HEK293T (cell line): ENCODE data around the gene KYAT1.

Source experiments
- ARNT ChIP-seq: fragments of 450-650 bp; IDR thresholded peaks from 2 replicates; pipeline ENCODE4 v1.6.1; 2017; ENCODE audit warnings: mild to moderate bottlenecking
- BHLHE40 ChIP-seq: fragments of 450-650 bp; IDR thresholded peaks from 2 replicates; pipeline ENCODE4 v1.6.1; 2016; ENCODE audit warnings: mild to moderate bottlenecking, moderate library complexity, borderline replicate concordance
- CTBP1 ChIP-seq: fragments of 450-650 bp; IDR thresholded peaks from 2 replicates; pipeline ENCODE4 v1.6.1; 2016; ENCODE audit warnings: borderline replicate concordance
- ELF4 ChIP-seq: fragments of 450-650 bp; IDR thresholded peaks from 2 replicates; pipeline ENCODE4 v1.6.1; 2017; ENCODE audit warnings: antibody characterized with exemption
- FOXK2 ChIP-seq: fragments of 450-650 bp; IDR thresholded peaks from 2 replicates; pipeline ENCODE4 v1.6.1; 2016; ENCODE audit warnings: mild to moderate bottlenecking
- HDGF ChIP-seq: fragments of 450-650 bp; IDR thresholded peaks from 2 replicates; pipeline ENCODE4 v1.6.1; 2017; ENCODE audit warnings: antibody characterized with exemption, borderline replicate concordance
- LEF1 ChIP-seq: fragments of 450-650 bp; IDR thresholded peaks from 2 replicates; pipeline ENCODE4 v1.6.1; 2017; ENCODE audit warnings: mild to moderate bottlenecking, borderline replicate concordance
- NFRKB ChIP-seq: fragments of 450-650 bp; IDR thresholded peaks from 2 replicates; pipeline ENCODE4 v1.6.1; 2016; ENCODE audit warnings: mild to moderate bottlenecking, moderate library complexity
- SP1 ChIP-seq: fragments of 450-650 bp; IDR thresholded peaks from 2 replicates; pipeline ENCODE4 v1.6.1; 2017
- SUZ12 ChIP-seq: fragments of 450-650 bp; IDR thresholded peaks from 2 replicates; pipeline ENCODE4 v1.6.1; 2016; ENCODE audit warnings: mild to moderate bottlenecking
- TARDBP ChIP-seq: fragments of 450-650 bp; IDR thresholded peaks from 2 replicates; pipeline ENCODE4 v1.6.1; 2016
- ZNF384 ChIP-seq: fragments of 450-650 bp; IDR thresholded peaks from 2 replicates; pipeline ENCODE4 v1.6.1; 2016

GRCh38 chr9:128910906-128911305 is 29.2 kb upstream of the KYAT1 start:
- TF ChIP-seq SP1 = no peak
- no peak for TF ChIP-seq TARDBP
- TF ChIP-seq ELF4 = no peak
- TF ChIP-seq ZNF384 = no peak
- no peak for TF ChIP-seq NFRKB
- TF ChIP-seq SUZ12 = no peak
- no peak for TF ChIP-seq BHLHE40
- TF ChIP-seq LEF1 = no peak
- no peak for TF ChIP-seq ARNT
- TF ChIP-seq FOXK2 = no peak
- TF ChIP-seq CTBP1 = no peak
- no peak for TF ChIP-seq HDGF
